Esophagus (tissue), 2 donors: ENCODE results near the gene TMEM219. TPM values are rescaled to one million over a fixed set of nuclear protein-coding genes. Genes with fewer than 3 reads are reported as not detected.
A peak's percentile ranks its signal among the peaks of the same experiment; 100 is the strongest.
"Not testable (repeated sequence)": the region's sequence is repeated elsewhere in the genome, so short reads cannot be mapped to it uniquely, and the experiment has no call there.

ENCODE experiments used
- H3K27ac ChIP-seq, 2 donors: one replicate each; pipeline ENCODE4 v1.5.1; 2013; ENCODE audit warnings: low read depth in 2 of 2, mild to moderate bottlenecking in 2 of 2, inconsistent platforms in 1 of 2, low read length in 1 of 2, moderate library complexity in 1 of 2
- H3K27me3 ChIP-seq, 2 donors: one replicate each; pipeline ENCODE4 v1.6.1; 2013; ENCODE audit warnings: low read length in 2 of 2, control low read depth in 1 of 2, mild to moderate bottlenecking in 1 of 2; ENCODE audit not compliant: insufficient read depth in 2 of 2, control insufficient read depth in 1 of 2
- H3K36me3 ChIP-seq, 2 donors: one replicate each; pipeline ENCODE4 v1.6.1; 2013; ENCODE audit warnings: low read length in 1 of 2; ENCODE audit not compliant: control insufficient read depth in 2 of 2, insufficient read depth in 2 of 2
- H3K4me1 ChIP-seq, 2 donors: one replicate each; pipeline ENCODE4 v1.6.1; 2013; ENCODE audit warnings: low read length in 1 of 2; ENCODE audit not compliant: control insufficient read depth in 2 of 2, insufficient read depth in 2 of 2
- H3K4me3 ChIP-seq, 2 donors: one replicate each; pipeline ENCODE4 v1.5.1; 2013; ENCODE audit warnings: low read length in 2 of 2, mild to moderate bottlenecking in 2 of 2, low read depth in 1 of 2, moderate library complexity in 1 of 2
- H3K9me3 ChIP-seq, 2 donors: one replicate each; pipeline ENCODE4 v1.6.1; 2013; ENCODE audit warnings: mild to moderate bottlenecking in 2 of 2, low read depth in 1 of 2, low read length in 1 of 2, moderate library complexity in 1 of 2; ENCODE audit not compliant: control insufficient read depth in 2 of 2, insufficient read depth in 1 of 2
- WGBS, 2 donors: extraction: QIAGEN DNeasy Blood & Tissue Kit; methylation state at CpG; one replicate each; pipeline ENCODE4 v1.1.7; 2013; 5-methylcytosine and 5-hydroxymethylcytosine counted together
- polyA plus RNA-seq, 2 donors: library from polyadenylated mRNA; stranded (reverse); fragments of 200-250 nt; gene quantifications; one replicate each; pipeline ENCODE4 v1.2.3, GENCODE V29; 2013
- donor health status: healthy with polysubstance abuse.
- donor health status: Bipolar disorder and iron deficiency.

Gene TMEM219
- polyA plus RNA-seq, 2 donors, result 61.1 to 83.4 TPM

GRCh38 chr16:29950806-29951461, 10.9 kb upstream of the TMEM219 start:
- Histone ChIP-seq H3K27me3 (no peaks in the 10 kb centered on the region), H3K27ac (no peak overlapping the region), H3K4me1 (no peaks in the 10 kb centered on the region), H3K36me3 (no peaks in the 10 kb centered on the region), H3K4me3 (no peak overlapping the region), H3K9me3 (no peaks in the 10 kb centered on the region)
- WGBS, 2 donors, result 93 to 98% methylated on average over 4 of the region's 4 CpGs

- no peaks in the 10 kb centered on the region for H3K36me3 ChIP-seq
- H3K27ac ChIP-seq, result no peak overlapping the region
- H3K4me3 ChIP-seq, result no peak overlapping the region
- no peaks in the 10 kb centered on the region for H3K27me3 ChIP-seq
- H3K9me3 ChIP-seq, result no peaks in the 10 kb centered on the region
- no peaks in the 10 kb centered on the region for H3K4me1 ChIP-seq
- 81 to 90% methylated on average over 8 of the region's 8 CpGs for WGBS, 2 donors
Measured at GRCh38 chr16:29951625-29952365, 10.1 kb upstream of the TMEM219 start.

- Histone ChIP-seq H3K27me3 (no peaks in the 10 kb centered on the region), H3K4me1 (peaks cover 0 to 3% of the 10 kb centered on the region in 2 donors), H3K36me3 (no peaks in the 10 kb centered on the region), H3K9me3 (no peaks in the 10 kb centered on the region), H3K4me3 (no peak overlapping the region), H3K27ac (no peak overlapping the region)
- WGBS, 2 donors, result 87 to 93% methylated on average over 5 of the region's 5 CpGs
Measured at GRCh38 chr16:29958756-29959155, 3.1 kb upstream of the TMEM219 start.

GRCh38 chr16:29959293-29959692, 2.6 kb upstream of the TMEM219 start:
- Histone ChIP-seq H3K4me1 (peaks cover 0 to 3% of the 10 kb centered on the region in 2 donors), H3K4me3 (no peak overlapping the region), H3K36me3 (no peaks in the 10 kb centered on the region), H3K27ac (no peak overlapping the region), H3K27me3 (no peaks in the 10 kb centered on the region), H3K9me3 (no peaks in the 10 kb centered on the region)
- 84 to 87% methylated on average over 9 of the region's 9 CpGs for WGBS, 2 donors

GRCh38 chr16:29959821-29960220, 2.1 kb upstream of the TMEM219 start:
- 87% methylated on average over 4 of the region's 4 CpGs for WGBS, 2 donors
- not testable (repeated sequence) for H3K4me1 ChIP-seq, H3K9me3 ChIP-seq, H3K27me3 ChIP-seq, H3K36me3 ChIP-seq, H3K4me3 ChIP-seq, H3K27ac ChIP-seq

- 60 to 61% methylated on average over 10 of the region's 10 CpGs for WGBS, 2 donors
- peak overlapping the region; percentile 71 to 85 for H3K4me3 ChIP-seq
- no peaks in the 10 kb centered on the region for H3K27me3 ChIP-seq
- no peaks in the 10 kb centered on the region for H3K36me3 ChIP-seq
- H3K4me1 ChIP-seq, result peaks cover 0 to 3% of the 10 kb centered on the region in 2 donors
- H3K9me3 ChIP-seq, result no peaks in the 10 kb centered on the region
- peak overlapping the region; percentile 94 to 98 for H3K27ac ChIP-seq
Measured at GRCh38 chr16:29961127-29961478, 776 bp upstream of the TMEM219 start.

GRCh38 chr16:29962344-29962994, 590 bp downstream of the TMEM219 start:
- WGBS, 2 donors, result 5 to 6% methylated on average over 17 to 18 of the region's 18 CpGs

GRCh38 chr16:29963021-29963743, 1.3 kb downstream of the TMEM219 start:
- peak overlapping the region; percentile 1 to 85 for H3K4me3 ChIP-seq
- H3K4me1 ChIP-seq, result peaks cover 0 to 3% of the 10 kb centered on the region in 2 donors
- H3K27ac ChIP-seq, result peak overlapping the region; percentile 94 to 98
- H3K36me3 ChIP-seq, result peaks cover 0 to 3% of the 10 kb centered on the region in 2 donors
- H3K9me3 ChIP-seq, result no peaks in the 10 kb centered on the region
- no peaks in the 10 kb centered on the region for H3K27me3 ChIP-seq
- 76 to 81% methylated on average over 14 of the region's 14 CpGs for WGBS, 2 donors

More at GRCh38 chr16:29962344-29962994, 590 bp downstream of the TMEM219 start:
- Histone ChIP-seq H3K36me3 (no peaks in the 10 kb centered on the region), H3K9me3 (no peaks in the 10 kb centered on the region), H3K4me1 (peaks cover 0 to 3% of the 10 kb centered on the region in 2 donors), H3K27me3 (no peaks in the 10 kb centered on the region), H3K4me3 (peak overlapping the region; percentile 71 to 85), H3K27ac (peak overlapping the region; percentile 94 to 98)

- Histone ChIP-seq H3K9me3 (no peaks in the 10 kb centered on the region), H3K4me3 (no peak overlapping the region), H3K27ac (no peak overlapping the region), H3K27me3 (no peaks in the 10 kb centered on the region), H3K4me1 (peaks cover 2% of the 10 kb centered on the region in 2 donors), H3K36me3 (peaks cover 0 to 9% of the 10 kb centered on the region in 2 donors)
- WGBS, 2 donors, result 92 to 98% methylated on average over 4 of the region's 4 CpGs
Measured at GRCh38 chr16:29968205-29968604, 6.3 kb downstream of the TMEM219 start.
